Stimulated activated naive B cell treated with anti-CD40 and anti-IgM and Interleukin-4, amounts not matched to agents 10 μg/mL and 1 μg/mL and 100 μg/mL, for 72 hours (primary cell): ENCODE measurements around the gene MUC3A.
"Not testable (repeated sequence)": the region's sequence is repeated elsewhere in the genome, so short reads cannot be mapped to it uniquely, and the experiment has no call there.

ENCODE experiments used
- ATAC-seq, 2 donors: fragments of 150-1000 bp; cut with Tn5 transposase; replicated peaks; 2 replicates each; pipeline ENCODE4 v1.10.0; 2021; ENCODE audit warnings: moderate library complexity in 1 of 2
- DNase-seq: peaks from one replicate; pipeline ENCODE4 v3.0.0; 2021
- H3K27ac Mint-ChIP-seq: one replicate; pipeline ENCODE4 v1.8.0; 2022; ENCODE audit warnings: mild to moderate bottlenecking, mixed read lengths
- H3K27me3 Mint-ChIP-seq, 2 donors: one replicate each; pipeline ENCODE4 v1.8.0; 2022; ENCODE audit warnings: mixed read lengths in 2 of 2
- H3K36me3 Mint-ChIP-seq, 2 donors: one replicate each; pipeline ENCODE4 v1.8.0; 2022; ENCODE audit warnings: mixed read lengths in 2 of 2, mild to moderate bottlenecking in 1 of 2
- H3K4me1 Mint-ChIP-seq, 2 donors: one replicate each; pipeline ENCODE4 v1.8.0; 2022; ENCODE audit warnings: mixed read lengths in 2 of 2, mild to moderate bottlenecking in 1 of 2
- H3K4me3 Mint-ChIP-seq, 2 donors: one replicate each; pipeline ENCODE4 v1.8.0; 2022; ENCODE audit warnings: mild to moderate bottlenecking in 2 of 2, mixed read lengths in 2 of 2, moderate library complexity in 1 of 2
- H3K9me3 Mint-ChIP-seq, 2 donors: one replicate each; pipeline ENCODE4 v1.8.0; 2022; ENCODE audit warnings: mixed read lengths in 2 of 2, mild to moderate bottlenecking in 1 of 2

MUC3A gene

DNA sequence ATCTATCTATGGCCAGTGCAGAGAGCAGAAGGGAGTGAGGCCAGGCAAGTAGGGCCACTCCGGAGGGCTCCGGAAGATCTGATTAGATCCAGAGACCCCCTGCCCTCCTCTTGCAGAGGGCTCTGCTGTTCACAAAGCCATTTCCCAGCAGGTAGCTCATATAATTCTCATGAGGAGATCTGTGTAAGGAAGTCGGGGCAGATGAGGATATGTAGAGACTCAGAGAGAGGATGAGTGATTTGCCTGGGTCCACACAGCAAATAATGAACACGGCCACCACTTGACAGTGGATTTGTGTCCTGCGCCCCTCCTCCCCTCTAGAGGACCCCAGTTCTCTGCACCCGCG lies 22.6 kb downstream of the MUC3A start:
- Mint-ChIP-seq H3K36me3 (peaks cover 4% of the 10 kb centered on the region in 2 donors), H3K9me3 (peaks cover 5 to 8% of the 10 kb centered on the region in 2 donors), H3K4me1 (peaks cover 5 to 6% of the 10 kb centered on the region in 2 donors), H3K27me3 (peaks cover 64 to 72% of the 10 kb centered on the region in 2 donors), H3K27ac (no peak overlapping the region), H3K4me3 (no peak overlapping the region)
- no peak for DNase-seq
- no peak for ATAC-seq

DNA sequence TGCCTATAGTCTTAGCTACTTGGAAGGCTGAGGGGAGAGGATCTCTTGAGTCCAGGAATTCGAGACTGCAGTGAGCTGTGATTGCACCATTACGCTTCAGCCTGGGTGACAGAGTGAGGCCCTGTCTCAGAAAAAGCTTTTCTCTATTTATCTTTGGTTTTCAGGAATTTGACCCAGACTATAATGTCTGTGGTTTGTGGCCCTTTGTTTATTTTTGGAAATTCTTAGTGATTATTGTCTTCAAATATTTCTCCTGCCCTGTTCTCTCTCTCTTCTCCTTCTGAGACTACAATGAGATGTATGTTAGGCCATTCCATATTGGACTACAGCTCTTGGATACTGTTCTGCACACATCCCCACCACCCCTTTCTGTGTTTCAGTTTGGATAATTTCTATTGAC lies 24.7 kb downstream of the MUC3A start:
- Mint-ChIP-seq H3K4me1 (no peaks in the 10 kb centered on the region), H3K4me3 (no peak overlapping the region), H3K9me3 (peaks cover 5 to 8% of the 10 kb centered on the region in 2 donors), H3K27ac (no peak overlapping the region), H3K36me3 (peaks cover 4% of the 10 kb centered on the region in 2 donors), H3K27me3 (peaks cover 49 to 57% of the 10 kb centered on the region in 2 donors)
- ATAC-seq (no peak), DNase-seq (no peak)

DNA sequence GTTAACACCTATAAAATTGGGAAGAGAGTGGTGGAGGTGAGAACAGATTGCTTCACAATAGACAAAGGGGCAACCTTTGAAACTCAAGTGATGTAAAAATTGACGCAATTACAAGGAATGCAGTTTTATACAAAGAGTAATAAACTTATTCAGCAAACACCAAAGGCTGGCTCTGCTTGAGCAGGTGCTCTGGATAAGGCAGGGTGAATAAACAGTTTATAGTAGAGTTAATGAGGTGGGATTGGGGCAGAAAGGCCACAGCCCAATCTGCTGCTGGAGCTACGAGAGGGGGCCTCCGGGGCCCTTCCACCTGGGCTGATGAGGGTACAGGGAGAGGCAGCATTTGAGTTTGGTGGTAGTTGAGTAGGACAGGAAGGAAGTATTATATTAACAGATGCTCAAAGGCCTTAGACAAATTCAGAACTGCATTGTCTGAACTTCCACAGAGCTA lies 26.1 kb downstream of the MUC3A start:
- Mint-ChIP-seq H3K9me3 (peaks cover 5 to 8% of the 10 kb centered on the region in 2 donors), H3K4me1 (no peaks in the 10 kb centered on the region), H3K36me3 (peaks cover 4% of the 10 kb centered on the region in 2 donors), H3K27ac (no peak overlapping the region), H3K27me3 (peaks cover 36 to 43% of the 10 kb centered on the region in 2 donors), H3K4me3 (no peak overlapping the region)
- DNase-seq (no peak), ATAC-seq (no peak)

DNA sequence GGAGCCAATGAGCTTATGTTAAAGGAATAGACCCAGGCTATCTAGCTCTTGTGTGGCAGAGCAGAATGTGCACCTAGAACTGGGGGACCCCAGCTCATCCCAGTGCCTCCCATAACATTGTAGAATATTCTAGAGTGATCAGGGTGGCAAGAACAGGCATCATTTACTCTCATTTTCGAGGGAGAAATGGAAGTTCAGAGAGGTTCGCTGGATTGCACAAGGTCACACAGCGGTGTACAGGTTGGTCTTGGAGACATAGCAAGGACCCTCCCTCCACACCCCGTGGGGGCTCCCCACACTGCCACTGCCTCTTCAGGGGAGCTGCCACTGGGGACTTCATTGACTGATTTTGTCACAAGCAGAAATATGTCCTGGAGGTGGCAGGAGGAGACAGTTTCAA lies 29.0 kb downstream of the MUC3A start:
- Mint-ChIP-seq H3K27me3 (peaks cover 29 to 33% of the 10 kb centered on the region in 2 donors), H3K36me3 (peaks cover 4% of the 10 kb centered on the region in 2 donors), H3K27ac (no peak overlapping the region), H3K9me3 (peaks cover 5 to 6% of the 10 kb centered on the region in 2 donors), H3K4me1 (no peaks in the 10 kb centered on the region), H3K4me3 (no peak overlapping the region)
- DNase-seq: no peak
- no peak for ATAC-seq

DNA sequence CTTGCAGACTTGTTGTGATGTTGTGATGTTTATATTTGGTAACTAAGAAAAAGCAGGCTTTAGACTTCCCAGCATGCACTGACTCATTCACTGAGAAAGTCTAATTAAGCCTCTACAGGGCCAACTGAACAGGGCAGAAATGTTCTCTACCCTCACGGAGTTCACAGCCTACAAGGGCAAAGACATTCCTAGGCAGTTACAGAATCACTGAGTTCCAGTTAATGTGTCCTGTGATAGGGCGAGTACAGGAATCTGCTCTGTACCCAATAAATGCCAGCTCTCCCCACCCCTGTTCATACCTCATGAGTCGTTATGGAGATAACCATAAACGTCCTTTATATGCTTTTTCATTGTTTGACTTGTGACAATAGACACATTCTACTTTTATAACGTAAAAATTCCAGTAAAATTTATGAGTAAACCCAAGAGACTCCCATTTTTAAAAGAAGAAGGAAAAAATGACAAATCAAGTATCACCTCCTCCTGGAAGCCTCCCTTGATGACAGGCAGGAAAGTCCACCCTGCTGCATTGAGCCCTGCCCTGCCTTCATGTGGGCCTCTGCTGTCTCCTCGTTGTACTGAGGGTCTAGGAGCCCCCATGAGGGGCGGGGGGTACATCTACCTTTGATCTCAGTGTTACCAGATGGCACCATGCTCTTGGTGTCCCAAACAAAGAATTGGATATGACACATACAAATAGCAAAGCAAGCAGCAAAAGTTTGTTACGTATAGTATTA lies 34.3 kb downstream of the MUC3A start:
- no peak overlapping the region for H3K27ac Mint-ChIP-seq
- H3K4me3 Mint-ChIP-seq: no peak overlapping the region
- DNase-seq (no peak), ATAC-seq (no peak)
- peaks cover 0 to 2% of the 10 kb centered on the region in 2 donors for H3K9me3 Mint-ChIP-seq
- H3K27me3 Mint-ChIP-seq: peaks cover 24 to 31% of the 10 kb centered on the region in 2 donors
- H3K4me1 Mint-ChIP-seq: no peaks in the 10 kb centered on the region
- no peaks in the 10 kb centered on the region for H3K36me3 Mint-ChIP-seq

DNA sequence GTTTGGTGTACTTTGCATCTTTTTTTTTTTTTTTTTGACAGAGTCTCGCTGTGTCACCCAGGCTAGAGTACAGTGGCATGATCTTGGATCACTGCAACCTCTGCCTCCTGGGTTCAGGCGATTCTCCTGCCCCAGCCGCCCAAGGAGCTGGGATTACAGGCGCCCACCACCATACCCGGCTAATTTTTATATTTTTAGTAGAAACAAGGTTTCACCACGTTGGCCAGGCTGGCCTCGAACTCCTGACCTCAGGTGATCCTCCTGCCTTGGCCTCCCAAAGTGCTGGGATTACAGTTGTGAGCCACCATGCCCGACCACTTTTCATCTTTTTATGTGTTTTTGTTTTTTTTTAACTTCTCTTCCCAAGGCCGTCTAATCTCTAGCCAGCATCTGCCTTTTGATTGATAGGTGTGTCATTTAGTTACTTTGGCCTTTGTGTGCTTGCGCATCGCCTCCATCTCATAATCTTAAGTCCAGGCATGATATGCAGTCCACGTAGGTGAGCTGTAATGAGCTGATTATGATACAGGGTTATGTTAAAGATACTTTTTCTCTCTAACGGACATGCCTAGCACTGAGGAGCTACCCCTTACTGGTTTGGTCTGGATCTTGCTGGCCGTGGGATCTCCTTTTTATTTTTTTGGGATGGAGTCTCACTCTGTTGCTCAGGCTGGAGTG lies 35.0 kb downstream of the MUC3A start:
- not testable (repeated sequence) for H3K4me1 Mint-ChIP-seq, H3K9me3 Mint-ChIP-seq, DNase-seq, H3K27ac Mint-ChIP-seq, ATAC-seq, H3K4me3 Mint-ChIP-seq, H3K36me3 Mint-ChIP-seq
- H3K27me3 Mint-ChIP-seq: peaks cover 24 to 31% of the 10 kb centered on the region in 2 donors

DNA sequence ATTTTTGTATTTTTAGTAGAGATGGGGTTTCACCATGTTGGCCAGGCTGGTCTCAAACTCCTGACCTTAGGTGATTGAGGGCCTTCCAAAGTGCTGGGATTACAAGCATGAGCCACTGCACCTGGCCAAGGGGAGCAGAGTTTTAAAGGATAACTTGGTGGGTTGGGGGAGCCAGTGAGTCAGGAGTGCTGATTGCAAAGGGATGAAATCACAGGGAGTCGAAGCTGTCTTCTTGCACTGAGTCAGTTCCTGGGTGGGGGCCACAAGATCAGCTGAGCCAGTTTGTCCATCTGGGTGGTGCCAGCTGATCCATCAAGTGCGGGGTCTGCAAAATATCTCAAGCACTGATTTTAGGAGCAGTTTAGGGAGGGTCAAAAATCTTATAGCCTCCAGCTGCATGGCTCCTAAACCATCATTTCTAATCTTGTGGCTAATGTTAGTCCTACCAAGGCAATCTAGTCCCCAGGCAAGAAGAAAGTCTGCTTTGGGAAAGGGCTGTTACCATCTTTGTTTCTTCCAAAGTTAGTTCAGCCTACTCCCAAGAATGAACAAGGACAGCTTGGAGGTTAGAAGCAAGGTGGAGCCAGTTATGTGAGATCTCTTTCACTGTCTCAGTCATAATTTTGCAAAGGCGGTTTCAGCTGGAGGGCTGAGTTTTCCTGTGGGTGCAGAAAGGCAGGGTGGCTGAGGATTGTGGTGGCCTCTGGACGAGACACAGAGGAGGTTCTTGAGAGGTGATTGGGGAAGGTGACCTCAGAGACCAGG lies 35.9 kb downstream of the MUC3A start:
- H3K27me3 Mint-ChIP-seq: peaks cover 24 to 31% of the 10 kb centered on the region in 2 donors
- not testable (repeated sequence) for H3K4me3 Mint-ChIP-seq, H3K9me3 Mint-ChIP-seq, DNase-seq, H3K36me3 Mint-ChIP-seq, H3K4me1 Mint-ChIP-seq, H3K27ac Mint-ChIP-seq, ATAC-seq

DNA sequence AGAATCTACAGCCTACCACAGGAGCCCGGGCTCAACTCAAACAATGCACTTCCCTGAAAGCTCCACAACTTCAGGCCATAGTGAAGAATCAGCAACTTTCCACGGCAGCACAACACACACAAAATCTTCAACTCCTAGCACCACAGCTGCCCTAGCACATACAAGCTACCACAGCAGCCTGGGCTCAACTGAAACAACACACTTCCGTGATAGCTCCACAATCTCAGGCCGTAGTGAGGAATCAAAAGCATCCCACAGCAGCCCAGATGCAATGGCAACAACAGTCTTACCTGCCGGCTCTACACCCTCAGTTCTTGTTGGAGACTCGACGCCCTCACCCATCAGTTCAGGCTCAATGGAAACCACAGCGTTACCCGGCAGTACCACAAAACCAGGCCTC lies 42.3 kb downstream of the MUC3A start:
- DNase-seq (no peak), ATAC-seq (no peak)
- Mint-ChIP-seq H3K36me3 (no peaks in the 10 kb centered on the region), H3K9me3 (peaks cover 0 to 2% of the 10 kb centered on the region in 2 donors), H3K27ac (no peak overlapping the region), H3K4me3 (no peak overlapping the region), H3K4me1 (no peaks in the 10 kb centered on the region), H3K27me3 (peaks cover 0 to under 1% of the 10 kb centered on the region in 2 donors)

DNA sequence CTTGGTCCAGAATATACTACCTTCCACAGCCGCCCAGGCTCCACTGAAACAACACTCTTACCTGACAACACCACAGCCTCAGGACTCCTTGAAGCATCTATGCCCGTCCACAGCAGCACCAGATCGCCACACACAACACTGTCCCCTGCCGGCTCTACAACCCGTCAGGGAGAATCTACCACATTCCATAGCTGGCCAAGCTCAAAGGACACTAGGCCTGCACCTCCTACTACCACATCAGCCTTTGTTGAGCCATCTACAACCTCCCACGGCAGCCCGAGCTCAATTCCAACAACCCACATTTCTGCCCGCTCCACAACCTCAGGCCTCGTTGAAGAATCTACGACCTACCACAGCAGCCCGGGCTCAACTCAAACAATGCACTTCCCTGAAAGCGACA lies 42.9 kb downstream of the MUC3A start:
- not testable (repeated sequence) for DNase-seq, H3K4me3 Mint-ChIP-seq, H3K4me1 Mint-ChIP-seq, H3K27ac Mint-ChIP-seq, H3K36me3 Mint-ChIP-seq, H3K27me3 Mint-ChIP-seq, ATAC-seq, H3K9me3 Mint-ChIP-seq

DNA sequence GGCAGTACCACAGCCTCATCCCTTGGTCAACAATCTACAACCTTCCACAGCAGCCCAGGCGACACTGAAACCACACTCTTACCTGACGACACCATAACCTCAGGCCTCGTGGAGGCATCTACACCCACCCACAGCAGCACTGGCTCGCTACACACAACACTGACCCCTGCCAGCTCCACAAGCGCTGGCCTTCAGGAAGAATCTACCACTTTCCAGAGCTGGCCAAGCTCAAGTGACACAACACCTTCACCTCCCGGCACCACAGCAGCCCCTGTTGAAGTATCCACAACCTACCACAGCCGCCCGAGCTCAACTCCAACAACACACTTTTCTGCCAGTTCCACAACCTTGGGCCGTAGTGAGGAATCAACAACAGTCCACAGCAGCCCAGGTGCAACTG lies 45.3 kb downstream of the MUC3A start:
- H3K27ac Mint-ChIP-seq, DNase-seq, ATAC-seq, H3K4me3 Mint-ChIP-seq, H3K36me3 Mint-ChIP-seq, H3K27me3 Mint-ChIP-seq, H3K9me3 Mint-ChIP-seq, H3K4me1 Mint-ChIP-seq: not testable (repeated sequence)

DNA sequence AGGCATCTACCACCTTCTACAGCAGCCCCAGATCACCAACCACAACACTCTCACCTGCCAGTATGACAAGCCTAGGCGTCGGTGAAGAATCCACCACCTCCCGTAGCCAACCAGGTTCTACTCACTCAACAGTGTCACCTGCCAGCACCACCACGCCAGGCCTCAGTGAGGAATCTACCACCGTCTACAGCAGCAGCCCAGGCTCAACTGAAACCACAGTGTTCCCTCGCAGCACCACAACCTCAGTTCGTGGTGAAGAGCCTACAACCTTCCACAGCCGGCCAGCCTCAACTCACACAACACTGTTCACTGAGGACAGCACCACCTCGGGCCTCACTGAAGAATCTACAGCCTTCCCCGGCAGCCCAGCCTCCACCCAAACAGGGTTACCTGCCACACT lies 49.2 kb downstream of the MUC3A start:
- not testable (repeated sequence) for ATAC-seq, H3K4me1 Mint-ChIP-seq, H3K4me3 Mint-ChIP-seq, DNase-seq, H3K9me3 Mint-ChIP-seq, H3K27ac Mint-ChIP-seq, H3K36me3 Mint-ChIP-seq
- H3K27me3 Mint-ChIP-seq: peaks cover 0 to 11% of the 10 kb centered on the region in 2 donors

DNA sequence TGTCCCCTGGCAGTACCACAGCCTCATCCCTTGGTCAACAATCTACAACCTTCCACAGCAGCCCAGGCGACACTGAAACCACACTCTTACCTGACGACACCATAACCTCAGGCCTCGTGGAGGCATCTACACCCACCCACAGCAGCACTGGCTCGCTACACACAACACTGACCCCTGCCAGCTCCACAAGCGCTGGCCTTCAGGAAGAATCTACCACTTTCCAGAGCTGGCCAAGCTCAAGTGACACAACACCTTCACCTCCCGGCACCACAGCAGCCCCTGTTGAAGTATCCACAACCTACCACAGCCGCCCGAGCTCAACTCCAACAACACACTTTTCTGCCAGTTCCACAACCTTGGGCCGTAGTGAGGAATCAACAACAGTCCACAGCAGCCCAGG lies 50.0 kb downstream of the MUC3A start:
- H3K36me3 Mint-ChIP-seq, H3K4me1 Mint-ChIP-seq, H3K9me3 Mint-ChIP-seq, DNase-seq, H3K4me3 Mint-ChIP-seq, ATAC-seq, H3K27ac Mint-ChIP-seq: not testable (repeated sequence)
- peaks cover 0 to 11% of the 10 kb centered on the region in 2 donors for H3K27me3 Mint-ChIP-seq

DNA sequence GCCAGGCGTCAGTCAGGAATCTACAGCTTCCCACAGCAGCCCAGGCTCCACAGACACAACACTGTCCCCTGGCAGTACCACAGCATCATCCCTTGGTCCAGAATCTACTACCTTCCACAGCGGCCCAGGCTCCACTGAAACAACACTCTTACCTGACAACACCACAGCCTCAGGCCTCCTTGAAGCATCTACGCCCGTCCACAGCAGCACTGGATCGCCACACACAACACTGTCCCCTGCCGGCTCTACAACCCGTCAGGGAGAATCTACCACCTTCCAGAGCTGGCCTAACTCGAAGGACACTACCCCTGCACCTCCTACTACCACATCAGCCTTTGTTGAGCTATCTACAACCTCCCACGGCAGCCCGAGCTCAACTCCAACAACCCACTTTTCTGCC lies 50.7 kb downstream of the MUC3A start:
- H3K36me3 Mint-ChIP-seq, H3K4me3 Mint-ChIP-seq, ATAC-seq, H3K27ac Mint-ChIP-seq, H3K4me1 Mint-ChIP-seq, H3K9me3 Mint-ChIP-seq, DNase-seq: not testable (repeated sequence)
- peaks cover 0 to 11% of the 10 kb centered on the region in 2 donors for H3K27me3 Mint-ChIP-seq

DNA sequence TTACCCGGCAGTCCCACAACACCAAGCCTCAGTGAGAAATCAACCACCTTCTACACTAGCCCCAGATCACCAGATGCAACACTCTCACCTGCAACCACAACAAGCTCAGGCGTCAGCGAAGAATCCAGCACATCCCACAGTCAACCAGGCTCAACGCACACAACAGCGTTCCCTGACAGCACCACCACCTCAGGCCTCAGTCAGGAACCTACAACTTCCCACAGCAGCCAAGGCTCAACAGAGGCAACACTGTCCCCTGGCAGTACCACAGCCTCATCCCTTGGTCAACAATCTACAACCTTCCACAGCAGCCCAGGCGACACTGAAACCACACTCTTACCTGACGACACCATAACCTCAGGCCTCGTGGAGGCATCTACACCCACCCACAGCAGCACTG lies 53.0 kb downstream of the MUC3A start:
- H3K4me3 Mint-ChIP-seq, H3K27ac Mint-ChIP-seq, H3K9me3 Mint-ChIP-seq, DNase-seq, H3K4me1 Mint-ChIP-seq, ATAC-seq, H3K36me3 Mint-ChIP-seq: not testable (repeated sequence)
- peaks cover 0 to 12% of the 10 kb centered on the region in 2 donors for H3K27me3 Mint-ChIP-seq
